ENCODE results near the gene HDGFL2.

The HDGFL2 gene

DNA sequence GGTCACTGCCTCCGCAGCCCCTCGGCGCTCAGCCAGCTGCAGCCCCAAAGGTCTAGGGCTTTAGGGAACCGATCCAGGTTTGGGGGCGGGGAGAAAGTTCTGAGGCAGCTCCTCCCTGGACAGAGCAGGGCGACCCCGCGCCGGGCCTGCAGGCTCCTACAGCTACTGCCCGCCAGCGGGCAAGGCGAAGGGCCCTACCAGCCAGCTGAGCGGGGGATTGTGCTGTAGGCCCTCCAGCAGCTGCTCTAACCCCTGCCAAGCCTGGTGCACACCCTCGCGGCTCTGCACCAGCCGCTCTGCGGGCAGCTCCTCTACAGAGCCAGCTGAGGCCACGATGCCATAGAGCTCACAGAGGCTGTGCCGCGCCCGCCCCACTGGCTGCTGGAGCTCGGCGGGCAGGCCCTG is 32.2 kb downstream of the HDGFL2 start:
- H3K27ac ChIP-seq, result no peak overlapping the region
- TF ChIP-seq, protein P1, sequence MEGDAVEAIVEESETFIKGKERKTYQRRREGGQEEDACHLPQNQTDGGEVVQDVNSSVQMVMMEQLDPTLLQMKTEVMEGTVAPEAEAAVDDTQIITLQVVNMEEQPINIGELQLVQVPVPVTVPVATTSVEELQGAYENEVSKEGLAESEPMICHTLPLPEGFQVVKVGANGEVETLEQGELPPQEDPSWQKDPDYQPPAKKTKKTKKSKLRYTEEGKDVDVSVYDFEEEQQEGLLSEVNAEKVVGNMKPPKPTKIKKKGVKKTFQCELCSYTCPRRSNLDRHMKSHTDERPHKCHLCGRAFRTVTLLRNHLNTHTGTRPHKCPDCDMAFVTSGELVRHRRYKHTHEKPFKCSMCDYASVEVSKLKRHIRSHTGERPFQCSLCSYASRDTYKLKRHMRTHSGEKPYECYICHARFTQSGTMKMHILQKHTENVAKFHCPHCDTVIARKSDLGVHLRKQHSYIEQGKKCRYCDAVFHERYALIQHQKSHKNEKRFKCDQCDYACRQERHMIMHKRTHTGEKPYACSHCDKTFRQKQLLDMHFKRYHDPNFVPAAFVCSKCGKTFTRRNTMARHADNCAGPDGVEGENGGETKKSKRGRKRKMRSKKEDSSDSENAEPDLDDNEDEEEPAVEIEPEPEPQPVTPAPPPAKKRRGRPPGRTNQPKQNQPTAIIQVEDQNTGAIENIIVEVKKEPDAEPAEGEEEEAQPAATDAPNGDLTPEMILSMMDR (conservative IDR thresholded peaks at IDR 0.05), result no peak

DNA sequence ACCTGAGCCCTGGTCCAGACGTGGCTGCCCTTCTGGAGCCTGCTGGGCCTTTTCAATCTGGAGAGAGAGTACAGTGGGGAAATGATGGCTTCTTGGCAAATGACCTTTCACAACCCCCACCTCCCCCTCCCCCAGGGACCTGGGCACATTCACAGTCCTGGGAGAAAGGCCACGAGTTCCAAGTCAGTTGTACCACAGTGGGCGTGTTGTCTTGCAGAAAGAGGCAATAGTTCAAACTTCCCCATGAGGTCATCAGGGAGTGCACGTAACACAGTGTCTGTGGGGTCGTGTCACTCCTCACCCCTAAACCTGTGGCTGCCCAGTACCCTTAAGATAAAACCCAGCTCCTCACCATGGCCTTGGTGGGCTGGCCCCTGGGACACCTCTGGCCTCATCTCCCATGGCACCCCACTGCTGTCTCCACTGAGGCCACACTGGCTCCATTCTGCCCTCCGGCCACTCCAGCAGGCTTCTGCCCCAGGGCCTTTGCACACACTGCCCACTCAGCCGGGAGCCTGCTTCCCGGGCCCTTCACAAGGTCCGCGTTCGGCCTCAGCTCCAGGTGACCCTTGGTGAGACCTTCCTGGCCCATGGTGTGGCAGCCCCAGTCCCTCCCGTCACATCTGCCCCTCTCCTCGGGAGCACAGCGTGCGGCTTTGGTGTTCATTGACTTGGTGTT is 32.9 kb downstream of the HDGFL2 start:
- no peak overlapping the region for H3K27ac ChIP-seq
- TF ChIP-seq, protein P1 (conservative IDR thresholded peaks at IDR 0.05), result no peak

DNA sequence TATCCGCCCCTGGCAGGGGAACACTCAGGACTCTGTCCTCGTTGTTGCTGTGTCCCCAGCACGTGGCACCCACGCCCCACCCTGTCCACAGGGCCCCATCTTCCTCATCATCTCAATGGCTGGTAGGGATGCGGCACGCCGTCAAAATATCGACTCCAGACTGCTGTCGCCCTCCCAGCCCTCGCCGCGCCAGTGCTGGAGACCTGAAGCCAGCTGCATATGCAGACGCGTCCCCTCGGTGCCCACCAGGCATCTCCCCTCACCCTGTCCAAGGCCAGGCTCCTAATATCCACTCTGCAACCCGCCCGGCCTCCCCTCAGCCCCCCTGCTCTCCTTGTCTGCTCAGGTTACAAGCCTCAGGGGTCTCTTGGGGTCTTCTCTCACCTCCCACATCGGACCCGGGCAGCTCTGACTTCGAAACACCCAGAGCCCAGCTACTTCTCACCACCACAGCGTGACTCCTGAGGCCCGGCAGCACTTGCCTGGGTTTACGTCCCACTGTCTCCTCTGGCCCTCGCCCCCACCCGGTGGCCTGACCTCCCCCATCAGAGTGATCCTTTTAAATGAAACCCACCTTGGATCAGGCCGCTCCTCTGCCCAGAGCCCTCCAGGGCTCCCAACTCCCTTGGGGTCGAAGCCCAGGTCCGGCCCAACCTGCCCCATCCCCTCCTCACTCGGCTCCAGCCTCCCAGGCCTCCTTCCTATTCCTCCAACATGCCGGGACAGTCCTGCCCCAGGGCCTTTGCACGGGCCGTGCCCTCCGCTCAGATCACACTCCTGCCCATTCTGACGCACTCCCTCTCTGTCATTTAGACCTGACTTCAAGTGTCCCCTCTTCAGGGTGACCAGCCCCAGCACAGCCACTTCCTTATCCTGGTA is 33.7 kb downstream of the HDGFL2 start:
- TF ChIP-seq, protein P1 (conservative IDR thresholded peaks at IDR 0.05), result no peak
- H3K27ac ChIP-seq, result no peak overlapping the region

DNA sequence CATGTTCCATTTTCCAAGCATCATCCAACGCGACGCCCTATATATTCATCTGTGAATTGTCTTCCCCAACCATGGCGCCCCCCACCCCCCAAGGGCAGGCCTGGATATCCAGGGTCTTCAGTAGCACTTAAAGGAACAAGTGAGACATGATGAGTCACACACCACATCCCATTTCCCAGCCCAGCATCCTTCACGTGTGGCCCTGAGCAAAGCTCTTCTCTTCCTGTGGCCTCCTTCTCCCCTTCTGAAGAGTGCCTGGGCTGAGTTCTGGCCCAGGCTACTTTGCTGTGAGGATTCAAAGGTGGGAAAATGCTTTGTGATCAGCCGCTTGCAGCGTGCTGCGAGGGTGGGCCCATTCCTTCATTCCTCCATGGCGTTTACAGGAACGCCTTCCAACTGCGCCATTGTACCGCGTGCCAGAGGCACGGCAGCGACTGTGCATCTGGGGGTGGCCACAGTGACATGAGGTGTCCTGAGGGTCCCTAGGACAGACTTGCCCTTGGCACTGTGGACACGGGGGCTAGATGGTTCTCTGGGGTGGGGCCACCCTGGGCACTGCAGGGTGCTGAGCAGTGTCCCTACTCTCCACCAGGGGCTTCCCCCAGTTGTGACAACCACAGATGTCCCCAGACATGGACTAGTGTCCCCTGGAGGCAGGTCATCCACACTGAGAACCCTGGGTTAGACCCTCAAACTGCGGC is 34.5 kb downstream of the HDGFL2 start:
- no peak overlapping the region for H3K27ac ChIP-seq
- TF ChIP-seq, protein P1 (conservative IDR thresholded peaks at IDR 0.05), result no peak

DNA sequence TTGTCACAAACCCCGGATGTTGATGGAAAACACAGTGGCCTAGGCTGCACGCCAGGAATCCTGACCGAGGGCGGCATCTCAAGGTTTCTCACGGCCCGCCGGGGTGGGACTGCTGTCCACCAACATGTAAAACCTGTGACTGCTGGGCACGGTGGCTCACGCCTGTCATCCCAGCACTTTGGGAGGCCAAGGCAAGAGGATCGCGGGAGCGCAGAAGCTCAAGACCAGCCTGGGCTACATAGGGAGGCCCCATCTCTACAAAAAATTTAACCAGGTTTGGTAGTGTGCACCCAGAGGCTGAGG is 35.0 kb downstream of the HDGFL2 start:
- no peak overlapping the region for H3K27ac ChIP-seq
- TF ChIP-seq, protein P1 (conservative IDR thresholded peaks at IDR 0.05), result no peak

DNA sequence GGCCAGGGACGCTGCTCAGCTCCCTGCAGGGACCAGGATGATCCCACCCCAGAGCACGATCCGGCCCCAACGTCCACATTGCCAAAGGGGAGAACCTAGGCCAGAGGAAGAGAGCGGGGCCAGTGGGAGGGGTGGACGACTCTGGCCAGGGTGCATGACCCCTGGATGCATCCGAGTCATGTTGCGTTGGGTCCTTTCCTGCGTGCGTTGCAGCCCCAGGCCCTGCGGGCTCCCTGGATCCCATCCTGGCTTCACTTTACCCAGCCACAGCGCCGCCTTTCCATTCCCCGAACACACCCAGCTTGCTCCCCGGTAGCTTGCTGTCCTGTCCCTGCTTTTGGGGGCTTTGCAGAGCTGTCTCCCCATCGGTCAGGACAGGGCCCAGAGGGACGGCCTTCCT is 35.7 kb downstream of the HDGFL2 start:
- TF ChIP-seq, protein P1 (conservative IDR thresholded peaks at IDR 0.05), result no peak
- no peak overlapping the region for H3K27ac ChIP-seq

DNA sequence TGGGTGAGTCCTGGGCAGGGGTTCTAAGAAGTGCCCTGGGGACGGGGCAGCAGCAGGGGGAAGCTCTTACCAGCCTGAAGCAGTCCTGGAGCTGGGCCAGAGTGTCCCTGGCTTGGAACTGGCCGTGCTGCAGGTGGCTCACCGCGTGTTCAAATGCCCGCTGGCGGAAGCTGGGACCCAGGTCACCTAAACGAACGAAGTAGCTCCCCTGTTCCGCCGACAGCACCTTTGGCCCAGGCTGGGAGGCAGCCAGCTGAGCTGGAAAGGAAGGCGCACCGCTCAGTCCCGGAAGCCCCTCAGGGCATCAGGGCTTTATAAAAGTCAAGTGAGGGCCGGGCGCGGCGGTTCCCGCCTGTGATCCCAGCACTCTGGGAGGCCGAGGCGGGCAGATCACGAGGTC is 36.6 kb downstream of the HDGFL2 start:
- TF ChIP-seq, protein P1 (conservative IDR thresholded peaks at IDR 0.05), result no peak

More for the DNA sequence above, 36.6 kb downstream of the HDGFL2 start:
- no peak overlapping the region for H3K27ac ChIP-seq
